Gastroesophageal sphincter (tissue), 4 donors: Measurements from ENCODE around the gene TBCD. TPM values are rescaled to one million over a fixed set of nuclear protein-coding genes. Genes with fewer than 3 reads are reported as not detected.

Experiments used
- ATAC-seq: fragments of 150-250 bp; one replicate; pipeline ENCODE4 v1.9.1; 2016; ENCODE audit warnings: mild to moderate bottlenecking, moderate library complexity
- H3K27ac ChIP-seq, 4 donors: fragments of 200-600 bp; sonication (generic) in 3 of 4; 1 replicate in 3 of 4; 2 replicates in 1 of 4; pipeline ENCODE4 v1.5.1; 2016 to 2019
- H3K27me3 ChIP-seq: fragments of 200-600 bp; sonication (generic); one replicate; pipeline ENCODE4 v1.5.1; 2019
- H3K36me3 ChIP-seq, 2 donors: fragments of 200-600 bp; sonication (generic); one replicate each; pipeline ENCODE4 v1.5.1; 2019; ENCODE audit warnings: control low read depth in 1 of 2
- H3K4me1 ChIP-seq, 3 donors: fragments of 200-600 bp; sonication (generic); 1 replicate in 2 of 3; 2 replicates in 1 of 3; pipeline ENCODE4 v1.5.1; 2016 to 2019; ENCODE audit warnings: control low read depth in 2 of 3
- H3K4me3 ChIP-seq, 2 donors: fragments of 200-600 bp; sonication (generic); one replicate each; pipeline ENCODE4 v1.5.1; 2019; ENCODE audit warnings: mild to moderate bottlenecking in 1 of 2, moderate library complexity in 1 of 2
- H3K9me3 ChIP-seq, 3 donors: fragments of 200-600 bp; sonication (generic); one replicate each; pipeline ENCODE4 v1.5.1; 2017 to 2019; ENCODE audit warnings: control low read depth in 2 of 3
- EP300 ChIP-seq: sonication (generic); formaldehyde crosslinking; IDR thresholded peaks from one replicate; pipeline ENCODE4 v1.6.1; 2017; ENCODE audit warnings: antibody characterized with exemption, mild to moderate bottlenecking
- POLR2A ChIP-seq, 2 donors: fragments of 450-650 bp; IDR thresholded peaks; one replicate each; pipeline ENCODE4 v1.6.1; 2017; ENCODE audit warnings: antibody characterized with exemption in 2 of 2, mild to moderate bottlenecking in 2 of 2, moderate library complexity in 1 of 2
- POLR2AphosphoS5 ChIP-seq: sonication (generic); formaldehyde crosslinking; IDR thresholded peaks from one replicate; pipeline ENCODE4 v1.6.1; 2017; ENCODE audit warnings: antibody characterized with exemption
- WGBS, 2 donors: methylation state at CpG; one replicate each; pipeline ENCODE4 v1.1.5; 2018; ENCODE audit warnings: low coverage in 1 of 2; 5-methylcytosine and 5-hydroxymethylcytosine counted together
- total RNA-seq, 4 donors: library from RNA; depleted of rRNA; stranded (reverse); fragments of >200 nt; gene quantifications; one replicate each; pipeline ENCODE4 v1.1.0, GENCODE V29; 2016
- TF ChIP-seq, protein P1 (sequence below), 4 experiments: fragments of 200-600 bp in 2 of 4; fragments of 450-650 bp in 2 of 4; sonication (generic) in 1 of 4; IDR thresholded peaks; one replicate each; pipeline ENCODE4 v1.5.1; 2017 to 2019; ENCODE audit warnings: antibody characterized with exemption in 4 of 4, mild to moderate bottlenecking in 2 of 4, moderate library complexity in 2 of 4

TBCD gene
- total RNA-seq, 4 donors from 2014 or later: 32.0 to 57.8 (median 47.0) TPM

DNA sequence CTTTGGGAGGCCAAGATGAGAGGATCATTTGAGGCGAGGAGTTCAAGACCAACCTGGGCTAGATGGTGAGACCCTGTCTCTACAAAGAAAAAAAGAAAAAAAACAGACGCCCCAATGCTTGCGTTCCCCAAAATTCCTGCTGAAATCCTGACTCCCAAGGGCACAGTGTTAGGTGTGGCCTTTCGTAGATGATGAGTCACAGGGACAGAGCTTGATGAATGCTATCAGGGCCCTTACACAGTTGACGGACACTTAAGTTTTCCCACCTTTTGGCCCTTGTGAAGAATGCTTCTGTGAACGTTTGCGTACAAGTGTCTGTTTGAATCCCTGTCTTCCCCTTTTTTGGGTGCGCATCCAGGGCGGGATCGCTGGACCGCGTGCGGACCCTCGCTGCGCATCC lies 104.5 kb downstream of the TBCD start:
- no peak overlapping the region for H3K27ac ChIP-seq
- peaks cover 0 to 14% of the 10 kb centered on the region in 2 donors for H3K36me3 ChIP-seq
- 67 to 80% methylated on average over 4 to 9 of the region's 15 CpGs for WGBS, 2 donors
- no peaks in the 10 kb centered on the region for H3K9me3 ChIP-seq
- ATAC-seq: no peak
- TF ChIP-seq, protein P1, sequence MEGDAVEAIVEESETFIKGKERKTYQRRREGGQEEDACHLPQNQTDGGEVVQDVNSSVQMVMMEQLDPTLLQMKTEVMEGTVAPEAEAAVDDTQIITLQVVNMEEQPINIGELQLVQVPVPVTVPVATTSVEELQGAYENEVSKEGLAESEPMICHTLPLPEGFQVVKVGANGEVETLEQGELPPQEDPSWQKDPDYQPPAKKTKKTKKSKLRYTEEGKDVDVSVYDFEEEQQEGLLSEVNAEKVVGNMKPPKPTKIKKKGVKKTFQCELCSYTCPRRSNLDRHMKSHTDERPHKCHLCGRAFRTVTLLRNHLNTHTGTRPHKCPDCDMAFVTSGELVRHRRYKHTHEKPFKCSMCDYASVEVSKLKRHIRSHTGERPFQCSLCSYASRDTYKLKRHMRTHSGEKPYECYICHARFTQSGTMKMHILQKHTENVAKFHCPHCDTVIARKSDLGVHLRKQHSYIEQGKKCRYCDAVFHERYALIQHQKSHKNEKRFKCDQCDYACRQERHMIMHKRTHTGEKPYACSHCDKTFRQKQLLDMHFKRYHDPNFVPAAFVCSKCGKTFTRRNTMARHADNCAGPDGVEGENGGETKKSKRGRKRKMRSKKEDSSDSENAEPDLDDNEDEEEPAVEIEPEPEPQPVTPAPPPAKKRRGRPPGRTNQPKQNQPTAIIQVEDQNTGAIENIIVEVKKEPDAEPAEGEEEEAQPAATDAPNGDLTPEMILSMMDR (IDR thresholded peaks at IDR 0.05): no peak
- TF ChIP-seq POLR2A (IDR thresholded peaks at IDR 0.05) (no peak), POLR2AphosphoS5 (no peak), EP300 (no peak)
- no peaks in the 10 kb centered on the region for H3K27me3 ChIP-seq
- H3K4me3 ChIP-seq: no peak overlapping the region
- peaks cover 0 to 17% (median 0%) of the 10 kb centered on the region in 3 donors for H3K4me1 ChIP-seq

DNA sequence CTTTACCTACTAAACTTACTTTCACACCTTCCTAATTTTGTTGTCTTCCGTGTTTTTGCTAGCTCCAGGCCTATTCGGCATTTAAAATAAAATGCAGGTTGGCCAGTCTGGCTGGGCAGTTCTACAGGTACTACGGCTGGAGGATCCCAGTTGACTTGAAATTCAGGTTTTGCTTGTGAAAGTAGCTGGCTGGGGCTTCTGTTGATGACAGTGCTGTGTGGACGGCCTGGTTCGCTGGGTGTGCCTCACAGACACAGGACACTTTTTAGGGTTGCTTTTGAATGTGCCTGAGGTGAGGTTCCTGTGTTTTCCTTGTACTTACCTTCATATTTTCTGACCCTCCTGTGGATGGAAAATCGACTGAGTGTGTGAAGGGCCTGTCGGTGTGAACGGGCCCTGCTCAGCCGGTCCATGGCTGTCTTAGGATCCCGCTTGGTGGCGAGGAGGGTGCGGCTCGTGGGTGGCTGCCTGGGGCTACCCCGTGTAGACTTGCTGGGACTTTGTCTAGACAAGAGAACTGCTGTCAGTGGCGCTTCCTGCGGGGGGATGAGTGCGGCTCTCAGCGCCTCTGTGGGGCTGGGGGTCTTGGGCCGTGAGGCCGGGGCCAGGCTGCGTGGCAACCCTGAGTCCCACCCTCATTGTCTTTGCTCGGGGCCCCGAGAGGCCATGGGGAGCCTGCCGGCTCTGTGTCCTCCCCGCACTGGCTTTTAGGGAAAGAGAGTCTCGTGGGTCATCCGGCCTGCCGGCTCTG lies 106.7 kb downstream of the TBCD start:
- Histone ChIP-seq H3K36me3 (peaks cover 0 to 14% of the 10 kb centered on the region in 2 donors), H3K4me1 (peaks cover 0 to 22% (median 0%) of the 10 kb centered on the region in 3 donors), H3K27me3 (no peaks in the 10 kb centered on the region), H3K9me3 (no peaks in the 10 kb centered on the region), H3K4me3 (no peak overlapping the region), H3K27ac (no peak overlapping the region)
- ATAC-seq: no peak
- WGBS, 2 donors: 81 to 94% methylated on average over 3 to 12 of the region's 28 CpGs
- TF ChIP-seq POLR2A (IDR thresholded peaks at IDR 0.05) (no peak), EP300 (no peak), POLR2AphosphoS5 (no peak)
- TF ChIP-seq, protein P1 (IDR thresholded peaks at IDR 0.05): no peak

DNA sequence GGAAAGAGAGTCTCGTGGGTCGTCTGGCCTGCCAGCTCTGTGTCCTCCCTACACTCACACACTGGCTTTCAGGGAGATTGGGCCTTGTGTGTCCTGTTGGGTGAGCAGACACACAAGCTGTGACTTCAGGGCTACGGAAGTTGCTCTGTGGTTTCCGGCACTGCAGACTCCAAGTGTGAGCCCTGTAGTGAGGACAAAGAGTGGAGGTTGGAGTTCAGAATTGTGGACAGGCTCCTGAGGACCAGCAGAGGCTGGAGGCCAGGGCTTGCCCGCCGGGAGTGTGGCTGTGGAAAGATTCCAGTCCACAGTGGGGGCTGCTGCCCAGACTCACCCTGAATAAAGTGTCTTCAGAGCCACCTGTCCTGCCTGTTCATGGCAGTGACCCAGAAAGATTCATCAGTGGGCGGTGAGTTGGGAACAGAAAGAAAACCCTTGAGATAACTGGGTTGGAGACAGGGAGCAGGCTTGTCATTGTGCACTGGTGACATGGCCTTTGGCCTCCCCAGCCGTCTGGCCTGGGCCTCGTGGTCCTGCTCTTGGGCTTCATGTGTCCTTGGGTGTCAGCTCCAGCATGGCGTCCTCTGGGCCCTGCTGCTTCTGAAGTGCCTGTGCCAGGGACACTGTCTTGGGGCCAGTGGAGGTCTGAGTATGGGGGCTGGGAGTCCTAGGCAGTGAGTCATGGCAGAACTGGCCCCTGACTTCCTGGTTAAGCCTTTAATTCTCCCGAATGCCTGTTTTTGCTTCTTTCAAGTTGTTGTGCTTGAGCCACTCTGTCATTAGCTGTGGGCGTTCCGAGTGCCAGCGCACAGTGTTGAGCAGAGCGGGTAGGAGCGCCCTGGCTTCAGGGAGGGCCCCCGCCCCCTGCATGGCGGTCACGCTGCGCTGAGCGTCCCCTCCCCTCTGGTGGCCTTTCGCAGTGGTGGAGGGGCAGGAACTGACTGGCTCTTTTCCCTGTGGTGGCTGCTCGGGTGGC lies 107.9 kb downstream of the TBCD start:
- TF ChIP-seq, protein P1 (IDR thresholded peaks at IDR 0.05): no peak
- TF ChIP-seq POLR2AphosphoS5 (no peak), POLR2A (IDR thresholded peaks at IDR 0.05) (no peak), EP300 (no peak)
- H3K27ac ChIP-seq: peak overlapping the region in 3 of 4 donors; percentile 24 to 41 (median 30)
- H3K4me3 ChIP-seq: no peak overlapping the region
- H3K4me1 ChIP-seq: peaks cover 0 to 34% (median 0%) of the 10 kb centered on the region in 3 donors
- WGBS, 2 donors: 47% methylated on average over 3 of the region's 23 CpGs; no CpG with 5 or more reads in 1 of the 2 donors
- ATAC-seq: peak; percentile 61
- H3K9me3 ChIP-seq: no peaks in the 10 kb centered on the region
- no peaks in the 10 kb centered on the region for H3K27me3 ChIP-seq
- peaks cover 0 to 8% of the 10 kb centered on the region in 2 donors for H3K36me3 ChIP-seq

DNA sequence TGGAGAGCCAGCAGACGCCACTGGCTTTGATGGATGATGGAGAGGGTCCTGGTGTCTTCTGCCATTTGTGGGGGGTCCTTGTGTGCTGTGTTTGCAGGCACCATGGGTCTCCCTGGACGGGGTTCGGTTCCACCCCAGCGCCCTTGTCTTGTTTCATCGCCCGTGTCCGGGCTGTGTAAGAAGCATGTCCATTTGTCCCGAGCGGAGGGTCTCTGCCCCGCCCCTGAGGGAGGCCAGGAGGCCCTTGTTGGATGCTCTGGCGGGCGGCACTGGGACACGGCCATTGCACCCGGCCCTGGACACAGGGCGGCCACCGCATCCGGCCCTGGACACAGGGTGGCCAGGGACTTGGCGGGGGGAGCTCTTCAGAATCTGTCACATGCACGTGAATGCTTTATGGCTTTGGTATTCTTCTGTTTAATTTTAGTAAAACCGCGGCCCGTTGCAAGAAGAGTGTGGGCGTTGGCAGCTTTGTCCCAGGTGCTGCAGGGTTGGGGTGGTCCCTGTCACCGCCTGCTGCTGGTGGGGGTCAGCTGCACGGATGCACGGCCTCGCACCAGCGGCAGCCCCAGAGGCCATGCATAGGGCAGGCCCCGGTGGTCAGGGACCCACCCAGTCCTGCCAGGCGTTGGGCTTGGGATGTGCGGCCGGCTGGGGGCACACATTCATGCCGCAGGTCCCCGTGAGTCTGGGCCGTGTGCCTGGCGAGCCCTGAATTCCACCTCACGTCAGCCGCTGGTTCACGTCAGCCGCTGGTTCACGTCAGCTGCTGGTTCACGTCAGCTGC lies 108.9 kb downstream of the TBCD start:
- no peaks in the 10 kb centered on the region for H3K27me3 ChIP-seq
- H3K4me3 ChIP-seq: no peak overlapping the region
- TF ChIP-seq POLR2AphosphoS5 (no peak), POLR2A (IDR thresholded peaks at IDR 0.05) (no peak), EP300 (no peak)
- TF ChIP-seq, protein P1 (IDR thresholded peaks at IDR 0.05): no peak
- ATAC-seq: no peak
- WGBS, 2 donors: 96 to 100% methylated on average over 1 to 6 of the region's 42 CpGs
- H3K4me1 ChIP-seq: peaks cover 0 to 36% (median 0%) of the 10 kb centered on the region in 3 donors
- H3K27ac ChIP-seq: peak overlapping the region in 2 of 4 donors; percentile 24 to 41
- H3K36me3 ChIP-seq: no peaks in the 10 kb centered on the region
- no peaks in the 10 kb centered on the region for H3K9me3 ChIP-seq
